ENCODE measurements around the gene EIF3F.

EIF3F gene

DNA sequence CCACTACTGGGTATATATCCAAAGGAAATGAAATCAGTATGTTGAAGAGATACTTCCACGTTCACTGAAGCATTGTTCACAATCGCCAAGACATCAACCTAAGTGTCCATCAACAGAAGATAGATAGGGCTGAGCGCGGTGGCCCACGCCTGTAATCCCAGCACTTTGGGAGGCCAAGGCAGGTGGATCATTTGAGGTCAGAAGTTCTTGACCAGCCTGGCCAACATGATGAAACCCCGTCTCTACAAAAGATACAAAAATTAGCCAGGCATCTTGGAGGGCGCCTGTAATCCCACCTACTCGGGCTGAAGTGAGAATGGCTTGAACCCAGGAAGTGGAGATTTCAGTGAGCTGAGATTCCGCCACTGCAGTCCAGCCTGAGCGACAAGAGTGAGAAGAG lies 12.7 kb downstream of the EIF3F start:
- Histone ChIP-seq H3K4me3 (ENCODE audit: low read length) (no peak overlapping the region), H3K4me1 (ENCODE audit: control insufficient read depth, low read depth, low read length) (no peaks in the 10 kb centered on the region), H3K9me3 (ENCODE audit: control insufficient read depth, low read depth, low read length) (no peaks in the 10 kb centered on the region), H3K36me3 (ENCODE audit: control insufficient read depth, low read depth, low read length) (peaks cover 40% of the 10 kb centered on the region), H3K9ac (ENCODE audit: low read length) (no peak overlapping the region), H3K27me3 (ENCODE audit: control insufficient read depth, insufficient read depth, low read length) (no peaks in the 10 kb centered on the region), H3K27ac (ENCODE audit: low read length) (no peak overlapping the region)

DNA sequence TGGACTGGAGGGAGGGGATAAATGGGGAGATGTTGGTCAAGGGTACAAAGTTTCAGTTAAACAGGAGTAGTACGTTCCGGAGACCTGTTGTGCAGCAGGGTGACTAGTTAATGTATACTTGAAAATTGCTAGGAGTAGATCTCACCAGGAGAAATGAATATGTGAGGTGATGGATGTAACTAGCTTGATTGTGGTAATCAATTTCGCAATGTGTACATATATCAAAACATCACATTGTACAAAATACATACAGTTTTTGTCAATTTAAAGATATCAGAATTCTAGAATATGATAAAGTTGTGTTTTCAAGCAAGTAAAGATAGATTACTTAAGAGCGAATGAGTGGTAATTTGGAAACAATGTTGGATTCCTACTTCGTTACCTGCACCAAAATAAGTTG lies 13.3 kb downstream of the EIF3F start:
- no peak overlapping the region for H3K9ac ChIP-seq (ENCODE audit: low read length)
- no peaks in the 10 kb centered on the region for H3K4me1 ChIP-seq (ENCODE audit: control insufficient read depth, low read depth, low read length)
- no peak overlapping the region for H3K27ac ChIP-seq (ENCODE audit: low read length)
- peaks cover 34% of the 10 kb centered on the region for H3K36me3 ChIP-seq (ENCODE audit: control insufficient read depth, low read depth, low read length)
- H3K27me3 ChIP-seq (ENCODE audit: control insufficient read depth, insufficient read depth, low read length), result no peaks in the 10 kb centered on the region
- H3K4me3 ChIP-seq (ENCODE audit: low read length), result no peak overlapping the region
- H3K9me3 ChIP-seq (ENCODE audit: control insufficient read depth, low read depth, low read length), result no peaks in the 10 kb centered on the region

DNA sequence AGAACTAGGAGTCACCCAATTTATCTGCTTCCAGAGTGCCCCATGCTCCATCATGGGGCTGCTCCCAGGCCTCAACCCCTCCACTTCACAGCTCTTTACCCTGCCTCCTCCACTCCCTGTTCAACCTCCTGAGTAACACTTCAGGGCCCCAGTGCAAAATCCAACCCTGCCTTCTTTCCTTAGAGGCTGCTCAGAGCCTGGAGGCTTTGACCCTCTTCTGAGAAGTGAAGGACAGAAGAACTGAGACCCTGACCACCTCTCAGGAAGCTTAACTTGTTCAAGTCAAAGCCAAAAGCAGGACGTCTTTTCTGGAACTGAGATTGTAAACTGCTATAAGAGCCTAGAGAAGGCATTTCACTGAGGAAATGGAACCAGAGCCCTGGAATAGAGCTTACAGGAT lies 15.5 kb downstream of the EIF3F start:
- H3K4me1 ChIP-seq (ENCODE audit: control insufficient read depth, low read depth, low read length), result no peaks in the 10 kb centered on the region
- peaks cover 11% of the 10 kb centered on the region for H3K36me3 ChIP-seq (ENCODE audit: control insufficient read depth, low read depth, low read length)
- no peak overlapping the region for H3K27ac ChIP-seq (ENCODE audit: low read length)
- no peak overlapping the region for H3K9ac ChIP-seq (ENCODE audit: low read length)
- no peak overlapping the region for H3K4me3 ChIP-seq (ENCODE audit: low read length)
- H3K27me3 ChIP-seq (ENCODE audit: control insufficient read depth, insufficient read depth, low read length), result no peaks in the 10 kb centered on the region
- H3K9me3 ChIP-seq (ENCODE audit: control insufficient read depth, low read depth, low read length), result no peaks in the 10 kb centered on the region

DNA sequence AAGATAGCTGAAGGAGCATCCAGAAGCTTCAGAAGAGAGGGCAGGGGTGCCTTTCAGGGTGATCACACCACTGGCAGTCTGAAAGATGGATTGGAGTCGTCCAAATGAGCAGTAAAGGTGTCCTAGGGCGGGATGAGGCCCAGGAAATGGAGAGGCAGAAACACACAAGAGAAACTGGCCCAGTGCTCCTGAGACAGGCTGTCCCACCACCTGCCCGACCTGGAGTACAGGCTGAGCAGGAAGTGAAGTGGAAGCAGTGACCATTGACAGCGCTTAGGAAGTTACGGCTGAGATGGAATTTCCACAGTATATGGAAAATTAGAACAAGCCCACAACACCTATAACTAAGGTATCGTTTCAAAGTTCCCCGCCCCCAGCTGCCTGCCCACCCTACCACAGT lies 16.1 kb downstream of the EIF3F start:
- no peak overlapping the region for H3K9ac ChIP-seq (ENCODE audit: low read length)
- H3K27me3 ChIP-seq (ENCODE audit: control insufficient read depth, insufficient read depth, low read length), result no peaks in the 10 kb centered on the region
- H3K4me1 ChIP-seq (ENCODE audit: control insufficient read depth, low read depth, low read length), result no peaks in the 10 kb centered on the region
- H3K27ac ChIP-seq (ENCODE audit: low read length), result no peak overlapping the region
- peaks cover 6% of the 10 kb centered on the region for H3K36me3 ChIP-seq (ENCODE audit: control insufficient read depth, low read depth, low read length)
- no peak overlapping the region for H3K4me3 ChIP-seq (ENCODE audit: low read length)
- H3K9me3 ChIP-seq (ENCODE audit: control insufficient read depth, low read depth, low read length), result no peaks in the 10 kb centered on the region

DNA sequence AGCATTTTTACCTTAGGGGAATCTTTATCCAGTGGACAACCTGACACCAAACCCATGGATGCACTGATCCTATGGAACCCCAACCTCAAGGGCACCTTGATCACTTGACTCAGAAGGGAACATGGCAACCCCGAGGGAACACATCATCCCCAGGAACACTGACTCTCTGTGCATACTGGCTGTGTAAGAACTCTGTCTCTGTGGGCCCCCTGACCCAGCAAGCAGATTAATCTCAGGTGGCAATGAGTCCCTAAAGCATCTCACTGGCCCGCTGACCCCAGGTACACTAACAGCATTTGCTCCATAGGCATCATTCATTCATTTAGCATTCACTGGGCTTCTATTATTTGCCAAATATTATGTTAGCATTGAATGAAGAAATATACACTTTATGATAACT lies 16.9 kb downstream of the EIF3F start:
- Histone ChIP-seq H3K9ac (ENCODE audit: low read length) (no peak overlapping the region), H3K36me3 (ENCODE audit: control insufficient read depth, low read depth, low read length) (no peaks in the 10 kb centered on the region), H3K27ac (ENCODE audit: low read length) (no peak overlapping the region), H3K4me1 (ENCODE audit: control insufficient read depth, low read depth, low read length) (no peaks in the 10 kb centered on the region), H3K9me3 (ENCODE audit: control insufficient read depth, low read depth, low read length) (no peaks in the 10 kb centered on the region), H3K4me3 (ENCODE audit: low read length) (no peak overlapping the region), H3K27me3 (ENCODE audit: control insufficient read depth, insufficient read depth, low read length) (no peaks in the 10 kb centered on the region)

DNA sequence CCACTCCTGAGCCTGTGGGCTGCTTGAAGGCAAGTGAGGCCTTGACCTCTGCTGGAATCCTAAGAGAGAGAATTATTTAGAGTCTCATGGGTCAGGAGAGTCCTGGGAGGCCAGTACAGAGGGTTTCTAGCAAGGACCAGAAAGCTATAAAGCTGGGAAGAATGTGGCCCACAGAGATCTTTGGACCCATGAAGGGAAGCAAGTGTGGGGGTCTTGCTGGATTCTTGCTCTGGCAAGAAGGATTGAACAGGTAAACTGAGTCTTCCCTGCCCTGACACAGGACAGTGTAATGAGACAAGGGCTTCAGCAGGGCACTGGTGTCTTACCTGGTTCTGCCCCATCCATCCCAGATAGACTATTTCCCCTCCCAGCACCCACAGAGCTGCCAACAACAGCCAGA lies 18.4 kb downstream of the EIF3F start:
- no peak overlapping the region for H3K4me3 ChIP-seq (ENCODE audit: low read length)
- H3K4me1 ChIP-seq (ENCODE audit: control insufficient read depth, low read depth, low read length), result no peaks in the 10 kb centered on the region
- no peak overlapping the region for H3K9ac ChIP-seq (ENCODE audit: low read length)
- H3K27me3 ChIP-seq (ENCODE audit: control insufficient read depth, insufficient read depth, low read length), result no peaks in the 10 kb centered on the region
- H3K9me3 ChIP-seq (ENCODE audit: control insufficient read depth, low read depth, low read length), result no peaks in the 10 kb centered on the region
- no peak overlapping the region for H3K27ac ChIP-seq (ENCODE audit: low read length)
- H3K36me3 ChIP-seq (ENCODE audit: control insufficient read depth, low read depth, low read length), result no peaks in the 10 kb centered on the region

DNA sequence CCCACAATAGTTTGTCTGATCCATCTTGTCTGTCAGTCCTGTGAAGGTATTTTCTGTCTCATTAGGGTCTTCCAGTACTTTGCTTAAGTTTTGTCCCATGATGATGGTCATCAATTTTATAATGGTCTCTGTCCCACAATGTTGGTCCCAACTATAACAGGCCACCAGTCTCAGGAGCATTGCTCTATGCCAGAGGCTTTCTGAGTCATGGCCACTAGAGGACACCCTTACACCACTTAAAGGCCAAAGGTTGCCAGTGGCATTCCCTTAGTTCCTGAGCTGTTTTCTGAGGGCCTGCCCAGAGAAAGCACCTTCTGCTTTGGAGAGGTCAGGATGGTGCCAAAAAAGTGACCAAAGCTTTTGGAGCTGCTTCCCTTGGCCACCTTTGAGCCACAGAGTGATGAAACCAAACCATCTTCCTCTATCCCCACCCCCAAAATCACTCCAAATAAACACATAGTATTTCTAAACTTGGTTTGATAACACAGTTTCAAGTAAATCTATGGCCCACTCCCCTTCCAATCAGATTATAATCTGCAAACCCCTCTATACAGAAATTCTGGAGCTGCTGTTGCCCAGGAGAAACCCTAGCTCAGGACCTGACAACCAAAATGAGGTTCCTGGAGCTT lies 19.3 kb downstream of the EIF3F start:
- H3K36me3 ChIP-seq (ENCODE audit: control insufficient read depth, low read depth, low read length), result no peaks in the 10 kb centered on the region
- H3K27ac ChIP-seq (ENCODE audit: low read length), result no peak overlapping the region
- H3K4me3 ChIP-seq (ENCODE audit: low read length), result no peak overlapping the region
- H3K27me3 ChIP-seq (ENCODE audit: control insufficient read depth, insufficient read depth, low read length), result no peaks in the 10 kb centered on the region
- H3K9ac ChIP-seq (ENCODE audit: low read length), result no peak overlapping the region
- no peaks in the 10 kb centered on the region for H3K9me3 ChIP-seq (ENCODE audit: control insufficient read depth, low read depth, low read length)
- H3K4me1 ChIP-seq (ENCODE audit: control insufficient read depth, low read depth, low read length), result no peaks in the 10 kb centered on the region

DNA sequence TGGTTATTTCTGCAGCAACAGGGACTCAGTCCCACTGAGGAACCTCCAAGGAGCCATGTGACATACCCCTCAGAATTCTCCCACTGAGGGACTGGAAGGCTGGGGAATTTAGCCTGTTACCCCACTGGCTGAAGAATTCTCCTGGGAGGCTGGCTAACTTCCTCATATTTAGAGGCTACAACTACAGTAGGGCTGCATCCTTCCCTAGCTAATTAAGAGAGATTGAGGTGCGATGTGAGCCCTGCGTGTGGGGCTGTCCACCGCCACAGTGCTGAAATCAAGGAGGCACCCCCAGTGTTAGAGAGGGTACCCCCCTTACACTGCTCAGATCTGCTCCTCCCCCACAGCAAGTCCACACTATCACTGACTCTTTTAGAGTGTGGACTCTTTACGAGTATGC lies 21.1 kb downstream of the EIF3F start:
- H3K27ac ChIP-seq (ENCODE audit: low read length), result no peak overlapping the region
- H3K9me3 ChIP-seq (ENCODE audit: control insufficient read depth, low read depth, low read length), result no peaks in the 10 kb centered on the region
- H3K4me3 ChIP-seq (ENCODE audit: low read length), result no peak overlapping the region
- H3K36me3 ChIP-seq (ENCODE audit: control insufficient read depth, low read depth, low read length), result no peaks in the 10 kb centered on the region
- H3K9ac ChIP-seq (ENCODE audit: low read length), result no peak overlapping the region
- no peaks in the 10 kb centered on the region for H3K4me1 ChIP-seq (ENCODE audit: control insufficient read depth, low read depth, low read length)
- H3K27me3 ChIP-seq (ENCODE audit: control insufficient read depth, insufficient read depth, low read length), result no peaks in the 10 kb centered on the region

DNA sequence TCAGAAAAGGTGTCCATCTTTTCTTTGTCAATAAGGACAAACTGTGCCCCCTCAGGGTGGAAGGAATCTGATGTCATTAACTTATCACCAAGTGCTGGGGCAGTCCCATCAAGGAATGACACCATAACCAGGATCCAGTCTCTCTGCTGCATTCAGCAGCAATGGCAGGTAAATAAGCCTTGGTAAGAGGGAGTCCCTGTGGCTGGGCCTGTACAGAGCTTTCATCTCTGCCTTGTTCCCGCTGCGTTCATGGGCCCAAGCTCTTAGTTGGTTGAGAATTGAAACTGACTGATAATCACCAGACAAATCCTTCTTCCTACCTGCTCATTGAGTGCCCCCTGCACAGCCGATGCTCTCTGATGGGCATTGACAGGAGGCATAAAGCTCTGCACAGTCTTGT lies 22.7 kb downstream of the EIF3F start:
- Histone ChIP-seq H3K4me1 (ENCODE audit: control insufficient read depth, low read depth, low read length) (no peaks in the 10 kb centered on the region), H3K4me3 (ENCODE audit: low read length) (no peak overlapping the region), H3K27me3 (ENCODE audit: control insufficient read depth, insufficient read depth, low read length) (peaks cover 3% of the 10 kb centered on the region), H3K9me3 (ENCODE audit: control insufficient read depth, low read depth, low read length) (no peaks in the 10 kb centered on the region), H3K9ac (ENCODE audit: low read length) (no peak overlapping the region), H3K36me3 (ENCODE audit: control insufficient read depth, low read depth, low read length) (no peaks in the 10 kb centered on the region), H3K27ac (ENCODE audit: low read length) (no peak overlapping the region)

DNA sequence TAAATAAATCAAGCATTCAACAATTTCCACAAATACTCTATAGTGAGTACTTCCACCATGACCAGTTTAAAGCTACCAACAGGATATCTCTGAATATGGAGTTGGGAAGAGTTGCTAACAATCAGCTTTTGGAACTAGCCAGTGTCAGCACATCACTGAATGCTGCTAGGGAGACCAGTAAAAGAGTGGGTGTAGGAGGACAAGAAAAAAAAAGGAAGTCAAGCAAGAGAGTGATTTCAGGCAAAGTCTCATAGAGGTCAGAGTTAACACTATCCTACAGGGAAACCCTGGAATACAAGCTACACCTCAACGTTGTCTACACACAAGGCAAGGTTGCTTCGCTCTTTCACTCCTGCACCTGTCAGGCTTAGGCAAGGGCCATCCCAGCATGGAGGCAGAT lies 24.2 kb downstream of the EIF3F start:
- Histone ChIP-seq H3K27me3 (ENCODE audit: control insufficient read depth, insufficient read depth, low read length) (peaks cover 19% of the 10 kb centered on the region), H3K4me3 (ENCODE audit: low read length) (no peak overlapping the region), H3K4me1 (ENCODE audit: control insufficient read depth, low read depth, low read length) (peaks cover 8% of the 10 kb centered on the region), H3K27ac (ENCODE audit: low read length) (no peak overlapping the region), H3K9ac (ENCODE audit: low read length) (no peak overlapping the region), H3K9me3 (ENCODE audit: control insufficient read depth, low read depth, low read length) (no peaks in the 10 kb centered on the region), H3K36me3 (ENCODE audit: control insufficient read depth, low read depth, low read length) (no peaks in the 10 kb centered on the region)

DNA sequence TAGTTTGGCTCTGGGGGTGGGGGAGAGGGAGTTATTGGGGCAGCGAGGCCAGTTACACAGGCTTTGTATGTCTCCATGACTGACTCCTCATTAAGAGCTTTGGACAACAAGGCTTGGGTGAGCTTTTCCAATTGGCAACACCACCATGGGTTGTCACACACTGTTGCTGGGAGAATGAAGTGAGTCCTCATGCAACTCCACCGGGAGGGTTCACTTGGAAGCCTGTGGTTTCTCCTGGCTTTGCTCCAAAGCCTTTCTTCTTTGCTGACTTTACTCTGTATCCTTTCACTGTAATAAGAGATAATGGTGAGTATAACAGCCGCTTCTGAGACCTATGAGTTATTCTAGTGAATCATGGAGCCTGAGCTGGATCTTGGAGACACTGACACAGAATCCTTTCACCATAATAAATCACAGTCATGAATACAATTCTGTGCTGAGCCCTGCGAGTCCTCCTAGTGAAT lies 24.9 kb downstream of the EIF3F start:
- no peak overlapping the region for H3K9ac ChIP-seq (ENCODE audit: low read length)
- no peaks in the 10 kb centered on the region for H3K9me3 ChIP-seq (ENCODE audit: control insufficient read depth, low read depth, low read length)
- peaks cover 25% of the 10 kb centered on the region for H3K27me3 ChIP-seq (ENCODE audit: control insufficient read depth, insufficient read depth, low read length)
- no peaks in the 10 kb centered on the region for H3K36me3 ChIP-seq (ENCODE audit: control insufficient read depth, low read depth, low read length)
- H3K4me1 ChIP-seq (ENCODE audit: control insufficient read depth, low read depth, low read length), result peaks cover 14% of the 10 kb centered on the region
- H3K27ac ChIP-seq (ENCODE audit: low read length), result no peak overlapping the region
- H3K4me3 ChIP-seq (ENCODE audit: low read length), result no peak overlapping the region

DNA sequence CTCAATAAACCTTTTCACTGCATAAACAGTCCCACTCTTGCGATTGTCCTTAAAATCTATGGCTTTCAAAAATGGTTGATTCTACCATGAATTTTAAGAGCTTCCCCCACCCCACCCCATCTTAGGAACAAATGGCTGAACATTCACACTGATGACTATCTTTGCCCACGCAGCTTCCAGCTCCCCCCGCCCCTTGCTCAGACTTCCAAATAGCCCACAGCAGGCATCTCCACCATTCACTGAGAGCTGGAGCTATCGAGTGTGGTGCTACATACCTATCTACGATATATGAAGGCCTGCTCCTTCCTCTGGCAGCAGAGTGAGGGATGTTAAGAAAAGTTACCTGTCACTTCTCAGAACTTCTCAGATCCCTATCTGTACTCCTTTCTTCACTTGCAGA lies 26.7 kb downstream of the EIF3F start:
- Histone ChIP-seq H3K4me3 (ENCODE audit: low read length) (no peak overlapping the region), H3K36me3 (ENCODE audit: control insufficient read depth, low read depth, low read length) (no peaks in the 10 kb centered on the region), H3K27me3 (ENCODE audit: control insufficient read depth, insufficient read depth, low read length) (peaks cover 43% of the 10 kb centered on the region), H3K27ac (ENCODE audit: low read length) (no peak overlapping the region), H3K9me3 (ENCODE audit: control insufficient read depth, low read depth, low read length) (no peaks in the 10 kb centered on the region), H3K4me1 (ENCODE audit: control insufficient read depth, low read depth, low read length) (peaks cover 18% of the 10 kb centered on the region), H3K9ac (ENCODE audit: low read length) (no peak overlapping the region)
